ENCODE results near the gene GPC4.

Gene GPC4

DNA sequence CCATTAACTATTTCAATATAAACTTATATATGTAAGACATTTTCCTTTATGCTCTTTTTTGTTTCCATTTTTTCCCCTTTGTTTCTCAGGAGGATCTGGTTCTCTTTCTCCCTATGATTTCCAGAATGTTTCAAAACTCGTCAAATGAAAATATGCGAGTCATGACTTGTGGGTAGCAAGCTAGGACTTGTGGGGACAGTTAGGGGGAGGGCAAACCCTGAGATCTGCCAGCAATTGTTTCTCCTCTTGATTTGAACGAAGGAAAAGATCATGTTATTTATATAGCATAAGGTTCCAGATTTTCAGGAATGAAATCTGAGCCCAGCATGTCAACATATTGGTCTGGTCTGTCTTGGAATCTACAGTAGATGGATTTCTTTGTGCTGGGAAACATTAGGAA lies 28.9 kb upstream of the GPC4 start:
- POLR2A ChIA-PET (ENCODE audit: low non-redundant PET): no interaction called here
- CTCF ChIA-PET: interaction anchor here (0.7 kb wide), 1 partner anchor 19 kb away, joined by 7 read pairs; no protein-coding TSS in a partner anchor
- DNase-seq (ENCODE audit: low spot score): no peak
- no peak overlapping the region for H3K27ac ChIP-seq
- TF ChIP-seq, protein P1, sequence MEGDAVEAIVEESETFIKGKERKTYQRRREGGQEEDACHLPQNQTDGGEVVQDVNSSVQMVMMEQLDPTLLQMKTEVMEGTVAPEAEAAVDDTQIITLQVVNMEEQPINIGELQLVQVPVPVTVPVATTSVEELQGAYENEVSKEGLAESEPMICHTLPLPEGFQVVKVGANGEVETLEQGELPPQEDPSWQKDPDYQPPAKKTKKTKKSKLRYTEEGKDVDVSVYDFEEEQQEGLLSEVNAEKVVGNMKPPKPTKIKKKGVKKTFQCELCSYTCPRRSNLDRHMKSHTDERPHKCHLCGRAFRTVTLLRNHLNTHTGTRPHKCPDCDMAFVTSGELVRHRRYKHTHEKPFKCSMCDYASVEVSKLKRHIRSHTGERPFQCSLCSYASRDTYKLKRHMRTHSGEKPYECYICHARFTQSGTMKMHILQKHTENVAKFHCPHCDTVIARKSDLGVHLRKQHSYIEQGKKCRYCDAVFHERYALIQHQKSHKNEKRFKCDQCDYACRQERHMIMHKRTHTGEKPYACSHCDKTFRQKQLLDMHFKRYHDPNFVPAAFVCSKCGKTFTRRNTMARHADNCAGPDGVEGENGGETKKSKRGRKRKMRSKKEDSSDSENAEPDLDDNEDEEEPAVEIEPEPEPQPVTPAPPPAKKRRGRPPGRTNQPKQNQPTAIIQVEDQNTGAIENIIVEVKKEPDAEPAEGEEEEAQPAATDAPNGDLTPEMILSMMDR (conservative IDR thresholded peaks at IDR 0.05; ENCODE audit: low read depth): no peak

DNA sequence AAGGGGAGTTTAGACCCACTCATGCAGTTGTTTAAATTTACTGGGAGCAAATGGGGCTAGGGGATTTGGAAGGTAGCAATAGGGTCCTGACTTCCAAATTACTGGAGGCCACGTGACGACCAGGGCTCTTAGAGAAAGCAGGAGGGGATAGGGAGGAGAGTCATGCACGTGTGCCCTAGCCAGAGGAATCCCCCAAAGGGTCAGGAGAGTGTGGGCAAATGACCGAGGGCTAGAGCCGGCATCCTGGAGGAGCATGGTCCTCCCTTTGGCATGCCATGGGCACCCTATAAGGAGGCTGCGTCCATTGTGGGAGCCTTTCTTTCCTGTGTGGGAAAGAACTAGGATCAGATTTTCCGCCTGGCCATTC lies 25.5 kb upstream of the GPC4 start:
- no peak overlapping the region for H3K27ac ChIP-seq
- ChIA-PET CTCF (no interaction called here), POLR2A (ENCODE audit: low non-redundant PET) (no interaction called here)
- TF ChIP-seq, protein P1 (conservative IDR thresholded peaks at IDR 0.05; ENCODE audit: low read depth): no peak
- DNase-seq (ENCODE audit: low spot score): no peak

DNA sequence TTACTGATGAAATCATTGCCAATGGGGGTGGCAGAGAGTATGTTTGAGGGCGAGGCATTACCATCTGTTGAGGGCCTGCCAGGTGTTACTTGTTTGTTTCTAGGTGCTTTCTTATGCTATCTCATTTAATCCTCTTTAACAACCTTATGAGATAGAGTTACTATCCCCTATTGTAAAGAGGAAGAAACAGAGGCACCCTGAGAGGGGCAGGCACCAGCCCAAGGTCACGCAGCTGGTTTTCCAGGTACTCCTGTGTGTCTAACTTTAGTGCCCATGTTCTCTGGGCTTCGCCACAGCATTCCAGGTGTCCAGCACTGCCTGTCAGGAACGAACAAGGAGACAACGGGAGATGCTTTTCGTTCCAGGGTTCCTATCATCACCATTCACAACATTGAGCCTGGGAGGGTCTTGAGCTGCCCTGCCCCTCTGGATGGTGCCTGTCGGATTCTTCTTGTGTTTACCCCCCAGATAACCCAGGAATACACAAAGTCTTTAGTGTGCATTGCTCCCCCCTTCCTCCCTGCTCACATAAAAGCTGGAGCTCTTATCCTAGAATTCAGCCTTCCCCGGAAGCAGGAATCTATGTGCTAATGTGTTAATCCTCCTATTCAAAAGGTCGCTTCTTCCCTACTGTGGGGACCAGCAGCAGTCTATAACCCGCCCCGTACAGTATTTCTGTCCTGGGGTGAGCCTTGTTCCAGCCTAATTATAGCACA lies 24.9 kb upstream of the GPC4 start:
- TF ChIP-seq, protein P1 (conservative IDR thresholded peaks at IDR 0.05; ENCODE audit: low read depth): no peak
- ChIA-PET POLR2A (ENCODE audit: low non-redundant PET) (interaction anchor here (0.5 kb wide), 1 partner anchor 346 kb away, joined by 3 read pairs; no protein-coding TSS in a partner anchor), CTCF (no interaction called here)
- H3K27ac ChIP-seq: no peak overlapping the region
- no peak for DNase-seq (ENCODE audit: low spot score)

DNA sequence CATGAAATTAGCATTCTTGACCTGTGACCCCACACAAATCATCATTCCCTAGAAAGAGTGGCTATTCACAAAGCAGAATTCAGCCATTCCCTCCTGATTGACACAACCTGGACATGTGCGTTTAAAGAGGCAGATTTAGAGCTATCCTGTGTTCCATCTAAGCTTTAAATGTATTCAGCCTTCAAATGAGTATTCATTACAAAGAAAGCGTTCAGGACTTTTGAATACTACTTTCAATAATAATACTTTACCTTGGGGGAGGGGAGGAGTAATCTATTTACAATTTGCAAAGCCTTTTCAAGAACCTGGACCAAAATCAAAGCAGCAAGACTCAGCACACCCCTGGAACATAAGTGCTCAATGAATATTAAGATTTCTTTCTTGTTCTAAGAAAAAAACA lies 22.5 kb upstream of the GPC4 start:
- DNase-seq (ENCODE audit: low spot score): no peak
- TF ChIP-seq, protein P1 (conservative IDR thresholded peaks at IDR 0.05; ENCODE audit: low read depth): no peak
- CTCF ChIA-PET: no interaction called here
- POLR2A ChIA-PET (ENCODE audit: low non-redundant PET): no interaction called here
- H3K27ac ChIP-seq: no peak overlapping the region

DNA sequence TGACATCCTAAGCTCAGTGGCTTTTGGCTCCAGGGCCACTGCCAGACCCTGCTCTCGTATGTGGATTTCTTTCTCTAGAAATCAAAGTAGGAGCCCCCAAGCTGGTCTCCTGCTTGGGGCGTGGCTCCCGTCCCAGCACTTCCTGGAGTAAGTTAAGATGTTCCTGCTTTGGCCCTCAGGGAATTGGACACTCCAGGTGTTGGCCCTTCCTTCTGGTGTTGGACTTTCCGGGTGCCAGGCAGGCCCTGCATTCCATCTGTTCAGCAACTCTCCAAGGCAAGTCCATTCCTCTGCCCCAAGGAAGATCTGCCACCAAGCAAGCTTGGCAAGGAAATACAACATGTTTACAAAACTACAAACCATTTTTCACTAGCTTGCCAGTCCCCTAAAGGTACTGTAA lies 22.1 kb upstream of the GPC4 start:
- ChIA-PET POLR2A (ENCODE audit: low non-redundant PET) (no interaction called here), CTCF (no interaction called here)
- H3K27ac ChIP-seq: no peak overlapping the region
- no peak for DNase-seq (ENCODE audit: low spot score)
- TF ChIP-seq, protein P1 (conservative IDR thresholded peaks at IDR 0.05; ENCODE audit: low read depth): no peak

DNA sequence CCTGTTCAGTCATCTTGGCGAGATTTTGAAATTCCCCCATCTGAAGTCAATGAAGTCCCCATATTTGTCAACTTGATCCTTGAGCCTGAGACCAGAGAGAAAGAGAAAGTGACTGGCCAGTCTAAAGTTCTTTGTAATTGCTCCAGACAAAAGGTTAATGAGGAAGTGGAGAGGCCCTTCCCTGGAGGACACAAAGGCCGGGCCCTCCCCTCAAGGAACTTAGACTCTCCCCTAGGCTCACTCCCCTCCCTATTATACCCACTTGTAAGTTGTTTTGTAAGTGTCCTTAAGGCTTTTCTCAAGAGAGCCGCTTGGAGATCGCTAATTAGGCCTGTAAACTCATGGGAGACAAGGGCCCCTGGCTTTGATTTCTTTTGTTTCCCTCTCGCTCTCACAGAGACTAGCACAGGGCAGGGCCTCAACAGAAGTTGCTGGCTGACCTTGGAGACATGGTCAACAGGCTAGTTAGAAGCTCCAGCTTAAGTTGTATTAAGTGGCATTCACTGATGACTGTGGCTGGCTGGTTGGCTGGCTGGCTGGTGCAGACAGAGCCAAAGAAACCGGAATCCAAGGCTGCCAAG lies 20.3 kb upstream of the GPC4 start:
- H3K27ac ChIP-seq: no peak overlapping the region
- ChIA-PET POLR2A (ENCODE audit: low non-redundant PET) (no interaction called here), CTCF (no interaction called here)
- no peak for DNase-seq (ENCODE audit: low spot score)
- TF ChIP-seq, protein P1 (conservative IDR thresholded peaks at IDR 0.05; ENCODE audit: low read depth): no peak
